ENCODE data around the gene PIK3R1. TPM values are rescaled to one million over a fixed set of nuclear protein-coding genes. Genes with fewer than 3 reads are reported as not detected.

Gene PIK3R1
- total and polyA plus RNA-seq, 2 of the 4 experiments (the other 2 are of a cell fraction), result 2.4 to 9.3 TPM

- no peak overlapping the region for H3K14ac ChIP-seq (replicated peaks; ENCODE audit: low read depth, low read length)
- H3K9ac ChIP-seq (ENCODE audit: low read depth, low read length), result no peak overlapping the region
- intact Hi-C loops (cut with micrococcal nuclease) (no loop called here), dilution Hi-C loops (cut with HindIII; ENCODE audit: low sequenced_read_pairs, unreplicated experiment) (no loop called here), in situ Hi-C loops (cut with MboI; ENCODE audit: low sequenced_read_pairs) (no loop called here)
- no peak overlapping the region for H2BK120ac ChIP-seq (ENCODE audit: low read depth, low read length)
- no peaks in the 10 kb centered on the region for H3K27me3 ChIP-seq (ENCODE audit: control insufficient read depth, insufficient read depth, low read length)
- no peak overlapping the region for H3K23ac ChIP-seq (ENCODE audit: low read depth, low read length)
- H2AK9ac ChIP-seq (replicated peaks; ENCODE audit: low read depth, low read length, poor library complexity), result no peak overlapping the region
- CTCF ChIA-PET, result interaction anchor here (0.6 to 1.0 kb wide), 2 partner anchors 28 to 441 kb away, joined by 3 to 4 read pairs; no protein-coding TSS in a partner anchor
- no peak overlapping the region for H2BK20ac ChIP-seq (ENCODE audit: low read depth, low read length)
- no peak overlapping the region for H2BK5ac ChIP-seq (ENCODE audit: low read depth, low read length, poor library complexity, severe bottlenecking)
- peaks cover 11 to 48% of the 10 kb centered on the region in 2 experiments for H3K79me1 ChIP-seq (ENCODE audit: low read depth in 1 of 2, low read length in 2 of 2)
- H4K20me1 ChIP-seq (ENCODE audit: insufficient read depth, low read length), result peaks cover 6% of the 10 kb centered on the region; the same call in 1 of the 2 replicates
- WGBS, 2 experiments (ENCODE audit: extremely low coverage in 2 of 2, insufficient read length in 1 of 2), result no CpG with 5 or more reads among the region's 3 CpGs
- no peak overlapping the region for H2BK15ac ChIP-seq (ENCODE audit: low read depth, low read length)
- POLR2A ChIA-PET (ENCODE audit: unreplicated experiment), result no interaction called here
- no peak overlapping the region for H3K18ac ChIP-seq (ENCODE audit: low read depth, low read length)
- H3K4me2 ChIP-seq (ENCODE audit: low read depth, low read length), result no peak overlapping the region
- DNase-seq, result no peak
- H3K4me1 ChIP-seq (ENCODE audit: control insufficient read depth, insufficient read depth, low read length), result peaks cover 12% of the 10 kb centered on the region
- H4K91ac ChIP-seq (ENCODE audit: insufficient read depth, low read depth, low read length), result no peak overlapping the region
- no peak overlapping the region for H3K4me3 ChIP-seq (ENCODE audit: insufficient read depth, low read depth, low read length)
- H4K5ac ChIP-seq (ENCODE audit: low read depth, low read length), result no peak overlapping the region
- H3K9me1 ChIP-seq (ENCODE audit: insufficient read depth, low read length), result peaks cover 9% of the 10 kb centered on the region
- H3K4ac ChIP-seq (ENCODE audit: low read depth, low read length), result no peak overlapping the region
- H3K36me3 ChIP-seq (ENCODE audit: control insufficient read depth, insufficient read depth, low read length), result no peaks in the 10 kb centered on the region
- no peak overlapping the region for H2AFZ ChIP-seq (replicated peaks; ENCODE audit: low read length, poor library complexity)
- H2AK5ac ChIP-seq (ENCODE audit: low read depth, low read length), result no peak overlapping the region
- TF ChIP-seq BHLHE40 (IDR thresholded peaks at IDR 0.05; ENCODE audit: low read depth, low read length), result no peak
- H4K8ac ChIP-seq (ENCODE audit: low read depth in 2 of 2, low read length in 2 of 2), result no peak overlapping the region
- H3K27ac ChIP-seq (ENCODE audit: insufficient read depth, low read length), result no peak overlapping the region
- H3K56ac ChIP-seq (ENCODE audit: extremely low read depth, insufficient read depth, low read length), result no peak overlapping the region
- H3K9me3 ChIP-seq (ENCODE audit: control insufficient read depth, insufficient read depth, low read length), result no peaks in the 10 kb centered on the region
- ATAC-seq (ENCODE audit: low read depth), result no peak
- BruUV-seq (replicated peaks), result no TSS peak
These were observed 32.1 kb downstream of the PIK3R1 start for GRCh38 chr5:68247627-68248026.
